GM10248 (cell line): ENCODE measurements around the gene MILR1.
"Not testable (repeated sequence)": the region's sequence is repeated elsewhere in the genome, so short reads cannot be mapped to it uniquely, and the experiment has no call there.

Experiments
- CTCF ChIA-PET: fragments of 300-600 bp; sonication (Branson Sonifier 250); formaldehyde crosslinking; extraction: SDS; loops from one replicate; lab custom pipeline; 2021; ENCODE audit warnings: antibody characterized with exemption; lab: Yijun Ruan, JAX
- POLR2A ChIA-PET: fragments of 350-650 bp; sonication (Branson Sonifier 250); formaldehyde crosslinking; extraction: SDS; loops from one replicate; lab custom pipeline; 2020; ENCODE audit warnings: antibody characterized with exemption; lab: Yijun Ruan, JAX
- DNase-seq: peaks from one replicate; pipeline ENCODE4 v3.0.0; 2012; ENCODE audit errors: extremely low spot score
- TF ChIP-seq, protein P1 (sequence below): IDR thresholded peaks from 2 replicates; pipeline ENCODE4 v1.5.1; 2012; ENCODE audit warnings: mild to moderate bottlenecking, low read depth; ENCODE audit errors: extremely low read depth, missing control alignments, control extremely low read depth

MILR1 gene

GRCh38 chr17:64425191-64425590, 23.7 kb upstream of the MILR1 start:
- ChIA-PET POLR2A (no interaction called here), CTCF (interaction anchor here (1.3 kb wide), 1 partner anchor 20 kb away, joined by 3 read pairs; no protein-coding TSS in a partner anchor)
- TF ChIP-seq, protein P1, sequence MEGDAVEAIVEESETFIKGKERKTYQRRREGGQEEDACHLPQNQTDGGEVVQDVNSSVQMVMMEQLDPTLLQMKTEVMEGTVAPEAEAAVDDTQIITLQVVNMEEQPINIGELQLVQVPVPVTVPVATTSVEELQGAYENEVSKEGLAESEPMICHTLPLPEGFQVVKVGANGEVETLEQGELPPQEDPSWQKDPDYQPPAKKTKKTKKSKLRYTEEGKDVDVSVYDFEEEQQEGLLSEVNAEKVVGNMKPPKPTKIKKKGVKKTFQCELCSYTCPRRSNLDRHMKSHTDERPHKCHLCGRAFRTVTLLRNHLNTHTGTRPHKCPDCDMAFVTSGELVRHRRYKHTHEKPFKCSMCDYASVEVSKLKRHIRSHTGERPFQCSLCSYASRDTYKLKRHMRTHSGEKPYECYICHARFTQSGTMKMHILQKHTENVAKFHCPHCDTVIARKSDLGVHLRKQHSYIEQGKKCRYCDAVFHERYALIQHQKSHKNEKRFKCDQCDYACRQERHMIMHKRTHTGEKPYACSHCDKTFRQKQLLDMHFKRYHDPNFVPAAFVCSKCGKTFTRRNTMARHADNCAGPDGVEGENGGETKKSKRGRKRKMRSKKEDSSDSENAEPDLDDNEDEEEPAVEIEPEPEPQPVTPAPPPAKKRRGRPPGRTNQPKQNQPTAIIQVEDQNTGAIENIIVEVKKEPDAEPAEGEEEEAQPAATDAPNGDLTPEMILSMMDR, result no peak
- no peak for DNase-seq

- TF ChIP-seq, protein P1, result no peak
- CTCF ChIA-PET, result interaction anchor here (0.9 to 1.6 kb wide), 2 partner anchors 31 to 106 kb away, joined by 3 read pairs; no protein-coding TSS in a partner anchor
- POLR2A ChIA-PET, result no interaction called here
- no peak for DNase-seq
Measured at GRCh38 chr17:64426596-64426995, 22.3 kb upstream of the MILR1 start.

DNA sequence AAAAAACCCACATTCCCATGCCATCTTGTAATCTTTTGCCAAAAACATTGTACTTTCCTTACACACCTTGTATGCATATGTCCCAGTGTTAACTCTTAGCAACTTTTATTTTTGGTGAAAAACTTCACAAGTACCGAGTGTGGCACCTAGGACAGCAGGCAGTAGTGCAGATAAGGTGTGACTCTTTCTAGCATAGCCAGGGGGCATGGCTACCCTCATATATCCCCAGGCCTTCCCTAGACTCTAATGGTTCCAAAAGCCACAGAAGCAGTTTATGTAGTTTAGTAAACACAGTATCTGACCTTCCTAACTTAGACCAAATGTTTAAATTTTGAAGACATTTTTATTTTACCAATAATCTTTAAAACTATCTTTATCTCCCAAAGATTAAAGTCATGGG, 20.5 kb upstream of the MILR1 start:
- ChIA-PET CTCF (interaction anchor here (1.0 to 1.6 kb wide), 3 partner anchors 9 to 221 kb away, joined by 3 to 4 read pairs (median 4); no protein-coding TSS in a partner anchor), POLR2A (no interaction called here)
- TF ChIP-seq, protein P1, result no peak
- DNase-seq, result no peak

DNA sequence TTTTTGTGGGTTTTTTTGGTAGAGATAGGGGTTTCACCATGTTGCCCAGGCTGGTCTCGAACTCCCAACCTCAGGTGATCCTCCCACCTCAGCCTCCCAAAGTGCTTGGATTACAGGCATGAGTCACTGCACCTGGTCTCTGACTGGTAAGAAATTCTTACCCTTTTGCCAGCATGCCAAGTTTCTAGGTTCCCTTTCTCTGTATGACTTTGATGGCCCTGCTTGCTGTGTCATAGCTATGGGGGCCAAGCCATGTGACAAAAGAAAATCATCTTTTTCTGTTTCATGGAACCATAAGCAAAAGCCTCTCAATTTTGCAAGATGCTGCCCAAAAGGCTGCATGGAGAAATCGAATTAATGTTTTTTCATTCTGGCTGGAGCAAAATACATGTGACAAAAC, 18.9 kb upstream of the MILR1 start:
- DNase-seq, result not testable (repeated sequence)
- CTCF ChIA-PET, result interaction anchor here (1.5 to 3.2 kb wide), 4 partner anchors 9 to 219 kb away, joined by 4 to 23 read pairs (median 6); no protein-coding TSS in a partner anchor

DNA sequence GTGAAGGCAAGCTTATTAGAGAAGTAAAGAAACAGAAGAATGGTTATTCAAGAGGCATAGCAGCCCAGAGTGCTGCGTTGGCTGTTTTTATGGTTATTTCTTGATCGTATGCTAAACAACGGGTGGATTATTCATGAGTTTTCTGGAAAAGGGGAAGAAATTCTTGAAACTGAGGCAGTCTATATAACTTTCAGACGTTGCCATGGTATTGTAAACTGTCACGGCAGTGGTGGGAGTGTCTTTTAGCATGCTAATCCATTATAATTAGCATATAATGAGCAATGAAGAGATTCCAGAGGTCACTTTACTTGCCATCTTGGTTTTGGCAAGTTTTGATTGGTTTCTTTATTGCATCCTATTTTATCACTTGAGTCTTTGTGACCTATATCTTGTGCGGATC, 17.4 kb upstream of the MILR1 start:
- TF ChIP-seq, protein P1, result no peak
- ChIA-PET CTCF (interaction anchor here (1.7 to 3.2 kb wide), 3 partner anchors 11 to 27 kb away, joined by 3 to 23 read pairs (median 5); no protein-coding TSS in a partner anchor), POLR2A (interaction anchor here (0.6 kb wide), 1 partner anchor 134 kb away, joined by 3 read pairs; no protein-coding TSS in a partner anchor)
- no peak for DNase-seq

More for the DNA sequence above, 18.9 kb upstream of the MILR1 start:
- POLR2A ChIA-PET, result not testable (repeated sequence)

GRCh38 chr17:64437944-64438525, 10.9 kb upstream of the MILR1 start:
- POLR2A ChIA-PET, result no interaction called here
- DNase-seq, result no peak
- TF ChIP-seq, protein P1, result no peak
- CTCF ChIA-PET, result interaction anchor here (3.2 kb wide), 1 partner anchor 18 kb away, joined by 9 read pairs; no protein-coding TSS in a partner anchor

GRCh38 chr17:64439521-64439920, 9.4 kb upstream of the MILR1 start:
- DNase-seq, POLR2A ChIA-PET: not testable (repeated sequence)
- CTCF ChIA-PET, result interaction anchor here (3.2 kb wide), 1 partner anchor 20 kb away, joined by 9 read pairs; no protein-coding TSS in a partner anchor

- ChIA-PET POLR2A (no interaction called here), CTCF (interaction anchor here (3.2 kb wide), 1 partner anchor 20 kb away, joined by 9 read pairs; no protein-coding TSS in a partner anchor)
- TF ChIP-seq, protein P1, result no peak
- no peak for DNase-seq
Measured at GRCh38 chr17:64439956-64440355, 9.0 kb upstream of the MILR1 start.
